Activated gamma-delta T cell (primary cell): ENCODE results near the gene RMI2.

Experiments
- DNase-seq: peaks from one replicate; lab custom pipeline; 2025; lab: John Stamatoyannopoulos, UW

RMI2 gene

GRCh38 chr16:11328172-11329070, 16.8 kb upstream of the RMI2 start:
- DNase-seq: no peak

- DNase-seq: no peak
Observed at GRCh38 chr16:11329071-11329491, 16.2 kb upstream of the RMI2 start.

GRCh38 chr16:11329891-11330290, 15.4 kb upstream of the RMI2 start:
- DNase-seq: no peak

GRCh38 chr16:11330526-11331237, 14.6 kb upstream of the RMI2 start:
- DNase-seq: no peak

GRCh38 chr16:11331967-11332366, 13.3 kb upstream of the RMI2 start:
- no peak for DNase-seq

GRCh38 chr16:11333010-11333409, 12.2 kb upstream of the RMI2 start:
- DNase-seq: no peak

- no peak for DNase-seq
Observed at GRCh38 chr16:11333702-11334101, 11.6 kb upstream of the RMI2 start.

GRCh38 chr16:11334831-11335404, 10.3 kb upstream of the RMI2 start:
- no peak for DNase-seq

GRCh38 chr16:11339075-11339474, 6.2 kb upstream of the RMI2 start:
- no peak for DNase-seq

- DNase-seq: no peak
Observed at GRCh38 chr16:11340710-11341109, 4.5 kb upstream of the RMI2 start.

GRCh38 chr16:11341371-11341770, 3.9 kb upstream of the RMI2 start:
- no peak for DNase-seq

GRCh38 chr16:11342021-11342855, 3.0 kb upstream of the RMI2 start:
- DNase-seq: no peak

- DNase-seq: no peak
Observed at GRCh38 chr16:11346700-11347319, 1.6 kb downstream of the RMI2 start.

GRCh38 chr16:11347831-11348230, 2.6 kb downstream of the RMI2 start:
- no peak for DNase-seq

- DNase-seq: no peak
Observed at GRCh38 chr16:11348737-11349598, 3.7 kb downstream of the RMI2 start.

- no peak for DNase-seq
Observed at GRCh38 chr16:11349599-11350276, 4.5 kb downstream of the RMI2 start.

GRCh38 chr16:11350519-11350918, 5.3 kb downstream of the RMI2 start:
- no peak for DNase-seq

- DNase-seq: no peak
Observed at GRCh38 chr16:11350921-11351335, 5.7 kb downstream of the RMI2 start.

GRCh38 chr16:11353158-11353557, 7.9 kb downstream of the RMI2 start:
- no peak for DNase-seq

GRCh38 chr16:11354407-11354732, 9.1 kb downstream of the RMI2 start:
- no peak for DNase-seq
